DOHH2 (cell line): ENCODE data around the gene SELPLG.

Experiments
- EZH2phosphoT487 ChIP-seq: fragments of 200-600 bp; sonication (generic); IDR thresholded peaks from 2 replicates; pipeline ENCODE4 v1.6.1; 2017; ENCODE audit warnings: borderline replicate concordance, mild to moderate bottlenecking, antibody characterized with exemption, low read length, moderate library complexity, mixed read lengths
- TF ChIP-seq, protein P1 (sequence below): fragments of 200-600 bp; sonication (generic); IDR thresholded peaks from one replicate; pipeline ENCODE4 v1.5.1; 2014; ENCODE audit warnings: antibody characterized with exemption, mild to moderate bottlenecking, low read depth, low read length; ENCODE audit not compliant: poor library complexity, severe bottlenecking

DNA sequence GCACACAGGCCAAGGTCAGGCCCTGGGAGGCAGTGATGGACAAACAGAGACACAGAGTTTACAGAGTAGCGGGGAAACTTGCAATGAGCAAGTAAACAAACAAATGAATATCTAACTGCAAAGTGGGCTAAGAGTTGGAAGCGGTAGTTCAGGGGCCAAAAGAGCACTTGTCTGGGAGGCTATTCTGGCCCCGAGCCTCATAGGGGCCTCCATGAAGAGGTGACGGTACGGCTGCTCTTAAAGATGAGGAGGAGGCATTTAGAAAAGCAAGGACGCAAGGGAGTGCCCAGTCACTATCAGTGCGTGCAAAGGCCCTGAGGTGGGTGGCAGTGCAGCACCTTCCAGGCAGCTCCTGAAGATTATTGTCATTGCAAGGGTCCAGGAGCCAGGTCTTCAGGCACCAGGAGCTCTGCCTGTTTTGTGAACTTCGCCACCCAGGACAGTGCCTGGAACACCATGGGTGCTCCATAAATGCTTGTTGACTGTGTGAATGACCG is 31.4 kb downstream of the SELPLG start:
- TF ChIP-seq, protein P1, sequence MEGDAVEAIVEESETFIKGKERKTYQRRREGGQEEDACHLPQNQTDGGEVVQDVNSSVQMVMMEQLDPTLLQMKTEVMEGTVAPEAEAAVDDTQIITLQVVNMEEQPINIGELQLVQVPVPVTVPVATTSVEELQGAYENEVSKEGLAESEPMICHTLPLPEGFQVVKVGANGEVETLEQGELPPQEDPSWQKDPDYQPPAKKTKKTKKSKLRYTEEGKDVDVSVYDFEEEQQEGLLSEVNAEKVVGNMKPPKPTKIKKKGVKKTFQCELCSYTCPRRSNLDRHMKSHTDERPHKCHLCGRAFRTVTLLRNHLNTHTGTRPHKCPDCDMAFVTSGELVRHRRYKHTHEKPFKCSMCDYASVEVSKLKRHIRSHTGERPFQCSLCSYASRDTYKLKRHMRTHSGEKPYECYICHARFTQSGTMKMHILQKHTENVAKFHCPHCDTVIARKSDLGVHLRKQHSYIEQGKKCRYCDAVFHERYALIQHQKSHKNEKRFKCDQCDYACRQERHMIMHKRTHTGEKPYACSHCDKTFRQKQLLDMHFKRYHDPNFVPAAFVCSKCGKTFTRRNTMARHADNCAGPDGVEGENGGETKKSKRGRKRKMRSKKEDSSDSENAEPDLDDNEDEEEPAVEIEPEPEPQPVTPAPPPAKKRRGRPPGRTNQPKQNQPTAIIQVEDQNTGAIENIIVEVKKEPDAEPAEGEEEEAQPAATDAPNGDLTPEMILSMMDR: no peak
- no peak for TF ChIP-seq EZH2phosphoT487
